Islet precursor cell (in vitro differentiated cells): ENCODE data around the gene TENM3.
A peak's percentile ranks its signal among the peaks of the same experiment; 100 is the strongest.
"Not testable (repeated sequence)": the region's sequence is repeated elsewhere in the genome, so short reads cannot be mapped to it uniquely, and the experiment has no call there.

ENCODE experiments used
- DNase-seq: peaks from one replicate; pipeline ENCODE4 v3.0.0-alpha.2; 2018

TENM3 gene

GRCh38 chr4:182228991-182229577, 14.1 kb upstream of the TENM3 start:
- no peak for DNase-seq

GRCh38 chr4:182230256-182230655, 12.9 kb upstream of the TENM3 start:
- DNase-seq, result no peak

- no peak for DNase-seq
Observed at GRCh38 chr4:182231080-182231479, 12.1 kb upstream of the TENM3 start.

- DNase-seq, result no peak
Observed at GRCh38 chr4:182231496-182231895, 11.7 kb upstream of the TENM3 start.

GRCh38 chr4:182233310-182234090, 9.7 kb upstream of the TENM3 start:
- DNase-seq, result no peak

GRCh38 chr4:182235021-182235795, 8.0 kb upstream of the TENM3 start:
- DNase-seq, result no peak

GRCh38 chr4:182236186-182236585, 7.0 kb upstream of the TENM3 start:
- DNase-seq, result no peak

GRCh38 chr4:182237010-182237409, 6.2 kb upstream of the TENM3 start:
- not testable (repeated sequence) for DNase-seq

- peak; percentile 95 for DNase-seq
Observed at GRCh38 chr4:182238355-182238931, 4.8 kb upstream of the TENM3 start.

GRCh38 chr4:182240161-182241130, 2.8 kb upstream of the TENM3 start:
- DNase-seq, result peak; percentile 97

- DNase-seq, result not testable (repeated sequence)
Observed at GRCh38 chr4:182242260-182242659, 942 bp upstream of the TENM3 start.

- DNase-seq, result peak; percentile 78
Observed at GRCh38 chr4:182242787-182243186, 415 bp upstream of the TENM3 start.

- no peak for DNase-seq
Observed at GRCh38 chr4:182245041-182245440, 1.8 kb downstream of the TENM3 start.

- peak; percentile 66 for DNase-seq
Observed at GRCh38 chr4:182245541-182246215, 2.5 kb downstream of the TENM3 start.

GRCh38 chr4:182246401-182247205, 3.4 kb downstream of the TENM3 start:
- peak; percentile 72 for DNase-seq

- DNase-seq, result no peak
Observed at GRCh38 chr4:182248295-182248694, 5.1 kb downstream of the TENM3 start.

- DNase-seq, result no peak
Observed at GRCh38 chr4:182250446-182250845, 7.2 kb downstream of the TENM3 start.

- DNase-seq, result no peak
Observed at GRCh38 chr4:182251116-182251515, 7.9 kb downstream of the TENM3 start.

- DNase-seq, result no peak
Observed at GRCh38 chr4:182252220-182252619, 9.0 kb downstream of the TENM3 start.

- no peak for DNase-seq
Observed at GRCh38 chr4:182254026-182254780, 11.0 kb downstream of the TENM3 start.
